GM21390 (cell line): Measurements from ENCODE around the gene LIN52.

Source experiments
- ATAC-seq: cut with Tn5 transposase; IDR thresholded peaks from one replicate; pipeline ENCODE4 v1.9.1; 2021; ENCODE audit not compliant: unreplicated experiment

LIN52 gene, protein sequence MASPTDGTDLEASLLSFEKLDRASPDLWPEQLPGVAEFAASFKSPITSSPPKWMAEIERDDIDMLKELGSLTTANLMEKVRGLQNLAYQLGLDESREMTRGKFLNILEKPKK

DNA sequence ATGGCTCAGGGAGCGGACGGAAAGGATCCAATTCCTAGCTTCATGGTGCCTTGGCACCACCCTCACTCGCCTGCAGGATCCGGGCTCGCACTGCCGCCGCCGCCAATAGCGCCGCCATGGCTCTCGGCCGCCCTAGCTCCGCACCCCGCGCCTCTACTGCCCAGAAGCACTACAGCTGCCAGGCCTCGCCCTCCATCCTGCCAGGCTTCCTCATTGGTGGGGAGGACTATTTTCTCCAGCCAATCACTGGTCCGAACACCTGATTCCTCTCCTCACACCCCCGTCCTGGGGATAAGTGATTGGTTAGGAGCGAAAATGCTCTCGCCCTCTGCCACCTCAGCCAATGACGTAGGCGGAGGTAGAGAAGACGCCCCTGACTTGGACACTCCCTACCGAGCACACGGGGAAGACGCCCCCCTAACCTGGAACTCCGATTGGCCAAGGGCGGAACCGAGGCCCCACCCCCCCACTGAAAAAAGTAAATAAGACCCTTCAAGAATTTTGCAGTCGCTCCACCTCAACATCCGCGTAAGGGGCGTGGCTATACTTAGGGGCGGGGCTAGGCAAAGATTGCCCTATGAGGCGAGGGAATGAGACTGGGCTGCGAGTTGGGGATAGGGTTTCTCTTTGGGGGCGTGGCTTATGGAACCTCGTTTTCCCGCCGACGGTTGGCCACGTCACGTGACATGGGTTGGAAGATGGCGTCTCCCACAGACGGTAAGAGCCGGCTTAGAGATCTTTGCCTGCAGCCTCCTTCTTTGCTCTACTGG is at the start of gene LIN52, which contains the start of gene ALDH6A1:
TSS of gene LIN52 (plus strand) at position 680 of the 770 bp plus-strand sequence. CDS start at position 699, 19 bp downstream.
TSS of gene ALDH6A1 (minus strand) at position 177 of the 770 bp plus-strand sequence. CDS start at position 118, 59 bp downstream.
- peak; percentile 85 for ATAC-seq

DNA sequence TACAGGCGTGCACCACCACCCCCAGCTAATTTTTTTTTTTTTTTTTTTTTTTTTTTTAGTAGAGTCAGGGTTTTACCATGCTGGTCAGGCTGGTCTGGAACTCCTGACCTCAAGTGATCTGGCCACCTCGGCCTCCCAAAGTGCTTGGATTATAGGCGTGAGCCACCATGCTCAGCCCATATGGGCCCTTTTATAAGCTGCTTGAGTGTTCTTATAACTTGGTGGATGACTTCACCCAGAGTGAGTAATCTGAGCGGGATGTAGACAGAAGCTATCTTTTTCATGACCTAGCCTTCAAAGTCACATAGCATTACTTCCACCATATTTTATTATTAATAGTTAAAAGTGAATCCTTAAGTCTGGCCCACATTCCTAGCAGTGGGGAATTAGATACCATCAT is 49.2 kb upstream of the LIN52 start:
- ATAC-seq, result no peak

DNA sequence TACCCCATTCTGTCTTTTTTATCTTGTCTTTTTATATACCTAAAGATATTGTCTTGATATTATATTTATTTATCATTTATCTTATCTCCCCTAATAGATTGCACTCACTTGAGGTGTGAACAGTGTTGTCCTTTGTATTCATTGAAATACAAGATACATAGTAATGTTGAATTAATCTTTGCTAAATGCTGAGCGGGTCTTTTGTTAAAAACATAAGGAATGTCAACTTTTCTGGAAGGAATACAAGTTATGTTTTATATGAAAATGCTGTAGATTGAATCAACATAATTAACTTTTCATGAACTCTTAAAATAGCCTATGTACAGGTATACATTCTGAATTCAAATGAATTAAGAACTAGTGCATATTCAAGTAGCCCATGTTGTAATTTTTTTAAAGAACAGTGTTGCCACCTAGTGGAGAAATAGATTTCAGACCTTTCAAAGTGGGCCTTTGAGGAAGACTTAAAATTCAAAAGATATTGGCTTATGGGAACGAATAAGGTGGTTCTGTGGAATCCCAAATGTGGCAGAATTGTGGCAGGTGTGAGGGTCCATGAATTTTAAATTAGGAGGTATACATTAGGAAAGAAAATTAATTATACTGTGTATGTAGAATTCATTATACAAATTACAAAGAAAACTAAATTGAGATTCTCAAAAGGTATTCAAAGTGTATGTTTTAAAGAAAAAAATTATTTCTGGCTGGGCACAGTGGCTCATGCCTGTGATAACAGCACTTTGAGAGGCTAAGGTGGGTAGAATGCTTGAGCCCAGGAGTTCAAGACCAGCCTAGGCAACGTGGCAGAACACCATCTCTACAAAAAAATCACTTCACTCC is 46.5 kb upstream of the LIN52 start:
- ATAC-seq, result no peak

DNA sequence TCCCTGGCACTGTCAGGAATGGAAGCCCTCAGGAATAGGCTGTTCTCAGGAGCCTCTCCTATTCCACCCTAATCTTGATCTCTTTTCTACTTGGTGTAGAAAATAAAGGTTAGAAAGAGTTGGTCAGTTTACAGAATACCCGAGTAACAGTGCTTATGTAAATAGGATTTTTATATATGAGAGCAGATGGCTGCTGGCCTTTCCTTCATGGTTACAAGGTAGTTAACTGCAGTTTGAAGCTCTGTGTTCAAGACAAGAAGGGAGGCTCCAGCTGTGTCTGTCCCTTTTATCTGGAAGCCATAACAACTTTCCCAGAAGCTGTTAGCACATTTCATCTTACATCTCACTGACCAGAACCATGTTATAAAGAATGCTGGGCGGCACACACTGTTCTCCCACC is 42.5 kb upstream of the LIN52 start:
- no peak for ATAC-seq

DNA sequence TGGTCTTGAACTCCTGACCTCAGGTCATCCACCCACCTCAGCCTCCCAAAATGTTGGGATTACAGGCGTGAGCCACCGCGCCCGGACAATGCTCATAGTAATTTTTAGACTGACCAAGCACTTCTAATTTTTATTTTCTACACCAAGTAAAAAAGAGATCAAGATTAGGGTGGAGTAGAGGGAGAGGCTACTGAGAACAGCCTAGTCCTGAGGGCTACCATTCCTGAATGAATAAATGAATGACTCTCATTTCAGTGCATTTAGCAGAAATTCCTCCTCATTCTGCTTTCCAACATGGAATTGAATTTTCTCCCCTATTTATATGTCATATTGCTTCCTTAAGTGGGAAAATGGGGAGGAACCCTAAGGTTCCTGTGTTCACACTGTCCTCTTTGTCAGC is 39.2 kb upstream of the LIN52 start:
- ATAC-seq, result no peak

DNA sequence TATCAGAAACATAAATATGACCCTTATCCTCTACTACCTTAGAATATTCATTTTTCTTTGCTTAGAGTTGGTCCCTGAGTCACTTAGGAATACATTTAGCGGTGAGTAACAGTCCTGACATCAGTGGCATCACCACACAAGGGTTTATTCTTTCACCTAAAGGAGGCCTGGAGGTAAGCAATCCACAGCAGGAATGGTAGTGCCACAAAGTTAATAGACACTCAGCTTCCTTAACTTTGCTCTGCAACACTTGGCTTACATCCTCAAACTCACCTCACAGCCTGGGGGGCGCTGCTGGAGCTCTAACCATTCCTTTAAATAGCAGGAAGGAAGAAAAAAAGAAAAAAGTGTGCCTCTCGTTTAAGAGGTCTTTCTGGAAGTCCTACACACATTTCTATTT is 36.5 kb upstream of the LIN52 start:
- no peak for ATAC-seq

DNA sequence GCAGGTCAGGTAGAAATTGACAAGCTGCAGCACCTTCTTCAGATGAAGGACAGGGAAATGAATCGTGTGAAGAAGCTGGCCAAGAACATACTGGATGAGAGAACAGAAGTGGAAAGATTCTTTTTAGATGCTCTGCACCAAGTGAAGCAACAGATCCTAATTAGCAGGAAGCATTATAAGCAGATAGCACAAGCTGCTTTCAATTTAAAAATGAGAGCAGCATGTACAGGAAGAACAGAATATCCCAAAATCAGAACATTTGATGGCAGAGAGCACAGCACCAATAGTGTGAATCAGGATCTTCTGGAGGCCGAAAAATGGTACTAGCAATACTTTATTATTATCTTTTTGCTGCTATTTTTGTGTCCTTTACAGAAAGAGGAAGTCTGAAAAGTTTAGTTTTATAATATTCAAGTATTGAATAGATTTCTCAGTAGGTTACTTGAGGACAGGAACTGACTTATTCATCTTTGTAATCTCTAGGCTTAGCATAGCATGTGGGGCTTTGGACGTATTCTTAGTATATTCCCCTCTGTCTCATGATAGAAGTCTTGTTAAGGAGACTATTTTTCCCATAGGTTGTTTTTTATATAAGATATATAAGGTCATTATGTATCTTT is 34.8 kb upstream of the LIN52 start:
- ATAC-seq, result no peak

DNA sequence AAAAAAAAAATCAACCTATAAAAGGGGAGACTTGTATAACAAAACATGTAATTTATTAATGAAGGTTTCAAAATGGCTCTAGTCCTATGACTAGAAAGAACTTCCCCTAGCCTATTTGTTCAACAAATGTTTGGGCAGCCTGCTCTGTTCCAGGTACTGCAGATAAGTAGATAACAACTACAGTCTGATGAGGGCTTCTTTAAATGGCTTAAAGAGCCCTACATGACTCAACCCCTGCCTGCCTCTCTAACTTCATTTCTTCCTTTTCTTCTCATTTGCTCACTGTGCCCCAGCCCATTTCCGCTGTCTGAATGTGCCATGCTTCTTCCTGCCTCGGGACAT is 22.0 kb upstream of the LIN52 start:
- no peak for ATAC-seq

DNA sequence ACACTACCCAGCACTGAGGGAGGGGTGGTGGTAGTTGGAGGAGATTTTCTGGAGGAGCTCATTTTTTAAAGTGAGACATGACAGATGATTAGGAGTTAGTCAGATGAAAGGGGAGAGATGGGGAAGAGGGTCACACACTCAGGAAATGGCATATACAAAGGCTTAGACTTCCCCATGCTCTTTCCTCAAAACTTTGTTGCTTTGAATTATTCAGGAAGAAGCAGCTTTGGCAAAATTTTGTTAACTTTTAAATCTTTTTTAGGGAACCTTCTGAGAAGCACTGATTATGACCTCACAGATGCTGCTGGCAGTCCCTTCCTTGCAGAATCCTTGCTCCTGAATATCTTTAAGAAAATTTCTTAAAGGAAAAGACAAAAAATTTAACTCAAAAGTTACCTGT is 20.3 kb upstream of the LIN52 start:
- no peak for ATAC-seq

DNA sequence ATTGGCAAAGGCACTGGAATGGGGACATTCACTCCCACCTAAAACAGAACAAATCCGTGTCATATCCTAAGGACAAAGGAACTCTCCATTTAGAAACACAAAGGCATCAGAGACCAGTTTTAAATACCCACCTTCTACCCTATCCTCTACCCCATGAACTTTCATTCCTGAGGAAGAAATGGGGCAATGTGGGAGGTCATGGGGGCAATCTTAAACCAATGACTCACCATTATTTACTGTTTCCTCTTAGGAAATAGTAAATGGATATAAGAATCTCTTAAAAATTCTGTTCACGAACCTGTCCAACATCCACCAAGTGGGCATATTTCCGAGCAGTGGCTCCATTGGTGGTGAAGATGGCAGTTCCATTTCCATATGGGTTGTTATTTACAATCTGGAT is 19.9 kb upstream of the LIN52 start:
- no peak for ATAC-seq

DNA sequence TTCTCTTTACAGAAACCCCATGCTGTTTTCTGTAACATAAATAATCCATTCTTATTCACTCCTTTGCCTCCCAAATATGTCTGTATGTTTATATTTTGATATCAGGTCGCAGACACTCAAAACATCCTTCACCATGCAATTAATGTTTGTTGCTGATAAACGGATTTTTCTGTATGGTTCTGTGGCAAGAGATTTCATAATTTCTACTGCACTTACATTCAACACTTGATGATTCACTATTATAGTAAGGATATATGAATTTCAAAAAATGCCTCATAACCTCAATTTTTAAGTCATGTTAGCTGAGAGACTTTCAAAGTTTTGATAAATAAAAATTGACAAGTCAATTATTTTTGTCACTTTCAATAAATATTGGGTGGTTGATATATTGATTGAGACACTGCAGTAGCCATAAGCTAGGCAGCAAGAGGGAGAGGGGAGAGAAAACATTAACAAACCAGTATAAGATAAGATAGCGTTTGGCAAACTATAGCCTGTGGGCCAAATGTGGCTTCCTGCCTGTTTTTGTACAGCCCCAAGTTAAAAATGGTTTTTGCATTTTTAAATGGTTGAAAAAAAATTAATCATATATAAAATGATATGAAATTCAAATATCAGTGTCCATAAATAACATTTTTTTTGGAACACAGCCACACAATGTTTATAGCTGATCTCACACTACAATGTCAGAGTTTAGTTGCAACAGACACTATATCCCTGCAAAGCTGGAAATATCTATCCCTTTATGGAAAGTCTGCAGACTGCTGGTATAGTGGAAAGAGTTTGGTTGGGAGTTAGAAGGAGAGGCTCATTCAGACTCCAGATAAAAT is 18.8 kb upstream of the LIN52 start:
- no peak for ATAC-seq

DNA sequence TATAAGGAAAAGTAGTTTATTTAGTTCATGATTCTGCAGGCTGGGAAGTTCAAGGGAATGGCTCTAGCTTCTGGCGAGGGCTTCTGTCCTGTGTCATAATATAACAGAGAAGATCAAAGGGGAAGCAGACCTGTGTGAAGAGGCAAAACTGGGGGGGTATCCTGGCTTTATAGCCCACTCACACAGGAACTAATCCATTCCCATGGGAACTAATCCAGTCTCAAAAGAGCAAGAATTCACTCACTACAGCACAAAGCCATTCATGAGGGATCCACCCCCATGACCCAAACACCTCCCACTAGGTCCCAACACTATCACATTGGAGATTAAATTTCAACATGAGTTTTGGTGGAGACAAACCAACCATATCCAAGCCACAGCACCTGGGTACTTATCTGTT is 7.4 kb upstream of the LIN52 start:
- ATAC-seq, result no peak

DNA sequence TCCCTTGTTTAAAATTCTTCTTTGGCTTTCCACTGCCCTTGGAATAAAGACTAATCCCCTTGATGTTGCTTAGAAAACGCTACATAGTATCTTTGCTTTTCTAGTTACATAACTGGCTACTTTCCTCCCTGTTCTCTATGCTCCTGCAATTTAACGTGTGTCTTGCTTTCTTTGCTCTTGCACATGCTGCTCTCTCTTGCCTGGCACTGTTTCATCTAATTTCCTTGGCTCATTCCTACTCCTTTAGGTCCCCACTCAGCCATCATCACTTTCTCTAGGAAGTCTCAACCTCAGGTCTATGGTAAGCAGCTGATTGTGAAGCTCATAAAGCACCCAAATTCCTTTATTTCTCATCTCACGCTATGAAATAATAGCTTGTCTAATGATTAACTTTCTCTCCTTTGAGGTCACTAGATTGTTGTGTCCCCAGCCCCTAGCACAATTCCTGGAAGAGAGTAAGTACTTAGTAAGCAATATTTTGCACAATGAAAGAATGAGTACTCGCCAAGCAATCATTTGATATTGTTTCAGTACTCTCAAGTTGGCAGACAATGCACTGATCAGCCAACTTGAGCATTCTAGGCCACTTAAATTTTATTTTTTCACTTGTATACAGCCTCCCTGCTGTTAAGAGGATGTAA is 3.8 kb upstream of the LIN52 start:
- no peak for ATAC-seq

DNA sequence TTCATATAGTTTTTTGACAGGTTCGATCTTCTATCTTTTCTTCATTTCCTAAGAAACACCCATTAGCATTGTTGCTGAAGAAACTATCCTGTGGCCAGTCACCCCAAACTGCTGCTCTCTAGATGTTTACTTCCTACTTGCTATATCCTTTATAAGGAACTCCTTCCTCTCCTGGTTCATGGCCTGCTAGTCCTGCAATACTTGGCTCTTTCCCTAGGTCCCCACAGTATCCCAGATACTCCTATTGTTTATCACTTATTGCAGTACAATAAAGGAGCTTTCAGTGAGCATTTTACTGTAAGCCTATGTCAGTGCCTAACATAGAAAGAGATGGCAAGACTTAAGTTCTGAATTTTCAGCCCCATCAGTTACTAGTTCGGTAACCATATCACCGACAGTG is 3.3 kb upstream of the LIN52 start:
- ATAC-seq, result no peak

DNA sequence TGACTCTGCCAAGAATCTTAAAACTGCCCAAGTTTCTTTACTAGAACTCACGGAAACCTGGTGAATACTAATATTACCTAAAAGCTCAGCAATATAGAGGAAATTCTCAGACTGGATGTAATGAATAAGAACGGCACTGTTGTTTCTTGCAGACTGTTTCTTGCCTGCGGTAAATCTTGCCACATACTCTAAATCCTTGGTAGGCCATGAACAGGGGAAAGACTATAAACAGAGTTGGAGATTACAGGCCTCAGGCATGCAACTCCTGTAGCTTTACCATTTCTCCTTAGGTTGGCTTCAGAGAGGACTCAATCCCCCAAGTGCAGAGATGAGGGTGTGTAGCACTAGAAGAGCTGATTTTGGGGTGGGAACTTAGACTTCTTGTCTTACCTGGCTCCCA is 1.6 kb upstream of the LIN52 start:
- no peak for ATAC-seq

DNA sequence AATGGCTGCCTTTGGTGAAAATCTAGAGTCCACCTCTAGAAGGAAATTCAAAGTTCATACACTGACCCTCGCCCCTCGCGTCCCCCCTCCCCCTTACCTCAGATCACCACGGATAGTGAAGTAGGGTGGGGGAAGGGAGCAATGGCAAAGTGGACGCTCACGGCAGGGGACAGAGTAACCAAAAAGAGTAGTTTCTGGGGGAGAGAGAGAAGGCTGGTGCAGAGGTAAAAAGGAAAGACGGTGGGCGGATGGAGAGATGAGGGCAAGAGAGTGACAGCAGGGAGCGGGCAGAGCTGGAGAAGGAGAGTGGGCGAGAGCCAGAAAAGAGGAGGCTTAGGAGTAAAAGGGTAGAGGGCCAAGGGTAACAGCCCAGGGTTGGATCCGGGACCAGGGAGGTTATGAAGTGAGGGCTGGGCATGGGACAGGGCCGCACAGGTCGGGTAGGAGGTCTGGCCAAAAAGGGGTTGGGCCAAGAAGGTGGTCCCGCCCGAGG is 926 bp upstream of the LIN52 start:
- ATAC-seq, result peak; percentile 17

DNA sequence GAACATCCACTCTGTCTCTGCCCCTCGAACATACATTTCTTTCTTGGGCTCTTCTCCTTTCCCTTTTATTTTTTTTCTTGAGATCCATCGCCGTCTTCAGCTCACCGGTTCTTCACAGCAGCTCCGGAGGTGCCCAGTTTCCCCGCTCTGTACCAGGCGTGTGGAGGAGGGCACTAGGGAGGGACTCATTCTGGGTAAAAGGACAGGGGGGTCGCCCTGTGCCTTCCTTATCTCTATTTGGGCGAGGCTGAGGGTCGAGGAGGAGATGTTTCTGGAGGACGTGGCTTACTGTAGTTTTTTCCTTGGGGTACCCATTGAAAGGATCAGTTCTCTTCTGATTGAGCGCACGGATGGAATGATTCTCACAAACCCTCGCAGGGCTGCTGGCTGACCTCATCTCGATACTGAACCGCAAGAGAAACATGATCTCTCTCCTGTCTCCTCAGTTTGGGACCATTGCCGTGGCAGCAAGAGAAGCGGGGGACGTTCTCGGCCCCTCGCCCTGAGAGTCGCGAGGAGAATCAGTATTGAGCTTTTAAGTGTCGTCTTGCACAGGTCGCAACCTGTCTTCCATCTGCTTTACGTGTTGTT is 386 bp downstream of the LIN52 start:
- ATAC-seq, result no peak

DNA sequence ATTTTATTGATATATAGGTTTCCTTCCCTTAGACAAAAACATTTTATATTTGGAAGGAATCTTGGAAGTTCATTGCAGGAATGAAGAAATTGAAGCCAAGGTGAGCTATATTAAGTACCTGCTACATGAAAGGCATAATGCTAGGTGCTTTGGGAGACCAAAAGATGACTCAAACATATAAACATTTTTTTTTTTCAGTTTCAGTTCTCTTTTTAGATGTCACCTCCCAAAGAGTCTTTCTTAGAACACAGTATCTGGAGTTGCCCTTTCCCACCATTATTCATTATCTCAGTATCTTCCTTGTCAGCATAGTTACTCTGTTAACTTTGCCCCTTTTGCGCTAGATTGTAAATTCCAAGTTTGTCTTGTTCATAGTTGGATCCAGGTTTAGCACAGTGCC is 1.1 kb downstream of the LIN52 start:
- no peak for ATAC-seq

DNA sequence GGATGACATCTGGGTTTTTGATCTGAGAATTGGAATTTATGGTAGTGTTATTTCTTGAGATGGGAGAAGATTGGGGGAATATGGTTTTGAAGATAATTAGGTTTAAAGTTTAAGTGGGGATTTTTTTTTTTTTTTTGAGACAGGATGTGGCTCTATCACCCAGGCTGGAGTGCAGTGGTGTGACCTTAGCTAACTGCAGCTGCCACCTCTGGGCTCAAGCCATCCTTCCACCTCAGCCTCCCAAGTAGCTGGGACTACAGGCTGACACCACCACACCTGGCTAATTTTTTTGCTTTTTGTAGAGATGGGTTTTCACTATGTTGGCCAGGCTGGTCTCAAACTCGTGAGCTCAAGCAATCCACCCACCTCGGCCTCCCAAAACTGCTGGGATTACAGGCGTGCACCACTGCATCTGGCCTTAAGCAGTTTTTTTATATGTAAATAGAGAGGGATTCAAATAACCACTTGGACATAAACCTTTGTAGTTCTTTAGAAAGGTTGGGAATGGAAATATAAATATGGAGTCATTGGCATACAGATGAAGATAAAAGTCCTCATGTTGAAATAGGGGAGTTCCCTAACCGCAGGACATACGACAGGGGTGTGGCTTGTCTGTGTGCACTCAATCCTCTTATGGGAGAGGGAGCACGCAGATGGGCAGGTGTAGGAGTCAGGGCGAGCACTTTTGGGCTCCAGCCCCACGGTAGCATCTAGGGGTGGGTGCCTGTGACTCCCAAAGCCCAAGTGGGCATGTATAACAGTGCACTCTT is 4.7 kb downstream of the LIN52 start:
- ATAC-seq, result no peak
